NCI-H526 (cell line): Measurements from ENCODE around the gene CHMP5.

Source experiments
- DNase-seq, 2 experiments: peaks; one replicate each; lab custom pipeline; 2025; lab: John Stamatoyannopoulos, UW

Gene CHMP5

GRCh38 chr9:33244137-33244784 is 20.6 kb upstream of the CHMP5 start:
- no peak for DNase-seq

GRCh38 chr9:33245341-33245740 is 19.5 kb upstream of the CHMP5 start:
- no peak for DNase-seq

- DNase-seq: no peak
These were observed 18.5 kb upstream of the CHMP5 start for GRCh38 chr9:33246269-33246860.

GRCh38 chr9:33248606-33249005 is 16.2 kb upstream of the CHMP5 start:
- no peak for DNase-seq

- no peak for DNase-seq
These were observed 15.7 kb upstream of the CHMP5 start for GRCh38 chr9:33249087-33249658.

- DNase-seq: no peak
These were observed 14.9 kb upstream of the CHMP5 start for GRCh38 chr9:33249983-33250382.

GRCh38 chr9:33250458-33250995 is 14.3 kb upstream of the CHMP5 start:
- no peak for DNase-seq

GRCh38 chr9:33254211-33254610 is 10.6 kb upstream of the CHMP5 start:
- no peak for DNase-seq

GRCh38 chr9:33255014-33255413 is 9.8 kb upstream of the CHMP5 start:
- no peak for DNase-seq

- DNase-seq: no peak
These were observed 9.4 kb upstream of the CHMP5 start for GRCh38 chr9:33255471-33255870.

- no peak for DNase-seq
These were observed 8.6 kb upstream of the CHMP5 start for GRCh38 chr9:33256236-33256635.

GRCh38 chr9:33257276-33257675 is 7.6 kb upstream of the CHMP5 start:
- no peak for DNase-seq

- DNase-seq: no peak
These were observed 4.5 kb upstream of the CHMP5 start for GRCh38 chr9:33260372-33260771.

- peak; percentile 23 to 51 for DNase-seq
These were observed 1.5 kb upstream of the CHMP5 start for GRCh38 chr9:33263131-33264002.

GRCh38 chr9:33264003-33264472 is 811 bp upstream of the CHMP5 start:
- peak in 1 of 2 experiments; percentile 60 for DNase-seq

GRCh38 chr9:33265211-33265865 is 489 bp downstream of the CHMP5 start:
- DNase-seq: no peak

- no peak for DNase-seq
These were observed 2.4 kb downstream of the CHMP5 start for GRCh38 chr9:33267151-33267767.

- no peak for DNase-seq
These were observed 5.3 kb downstream of the CHMP5 start for GRCh38 chr9:33270146-33270545.

- no peak for DNase-seq
These were observed 7.2 kb downstream of the CHMP5 start for GRCh38 chr9:33272061-33272460.

- DNase-seq: no peak
These were observed 8.6 kb downstream of the CHMP5 start for GRCh38 chr9:33273266-33273971.

- no peak for DNase-seq
These were observed 9.1 kb downstream of the CHMP5 start for GRCh38 chr9:33273972-33274328.
